Measurements from ENCODE around the gene KLHL17. TPM values are rescaled to one million over a fixed set of nuclear protein-coding genes. Genes with fewer than 3 reads are reported as not detected.

KLHL17 gene
- total and polyA plus RNA-seq, 4 donors, result 0.98 to 5.4 (median 2.1) TPM

- TF ChIP-seq REST (IDR thresholded peaks at IDR 0.05) (no peak), GABPA (IDR thresholded peaks at IDR 0.05 in 1 of 2, conservative IDR thresholded peaks at IDR 0.05 in 1 of 2) (no peak), FOXA2 (IDR thresholded peaks at IDR 0.05) (no peak), RAD21 (IDR thresholded peaks at IDR 0.05) (no peak), FOXA1 (IDR thresholded peaks at IDR 0.05) (no peak)
Observed at GRCh38 chr1:943545-944340, 16.6 kb upstream of the KLHL17 start (continued).

- Histone ChIP-seq H3K27me3 (ENCODE audit: control insufficient read depth in 4 of 4, insufficient read depth in 4 of 4, low read length in 3 of 4) (no peaks in the 10 kb centered on the region), H3K4me1 (ENCODE audit: control insufficient read depth in 4 of 4, insufficient read depth in 4 of 4, low read length in 3 of 4) (peaks cover 15 to 32% (median 21%) of the 10 kb centered on the region in 4 donors), H3K27ac (ENCODE audit: low read depth in 1 of 2, low read length in 2 of 2) (peak overlapping the region; percentile 16 to 54), H3K9me3 (ENCODE audit: control insufficient read depth in 4 of 4, low read length in 3 of 4) (no peaks in the 10 kb centered on the region), H3K36me3 (ENCODE audit: control insufficient read depth in 4 of 4, insufficient read depth in 3 of 4, low read depth in 1 of 4, low read length in 3 of 4) (peaks cover 6 to 45% (median 10%) of the 10 kb centered on the region in 4 donors), H3K9ac (ENCODE audit: low read depth in 1 of 2, low read length in 2 of 2) (no peak overlapping the region), H3K4me3 (ENCODE audit: low read depth in 1 of 3, low read length in 3 of 3) (no peak overlapping the region)
- TF ChIP-seq NR2F2 (IDR thresholded peaks at IDR 0.05) (no peak), RXRA (IDR thresholded peaks at IDR 0.05) (no peak), FOXA1 (IDR thresholded peaks at IDR 0.05) (no peak), GABPA (IDR thresholded peaks at IDR 0.05 in 1 of 2, conservative IDR thresholded peaks at IDR 0.05 in 1 of 2) (no peak), REST (IDR thresholded peaks at IDR 0.05) (no peak), MAX (IDR thresholded peaks at IDR 0.05) (no peak), ATF3 (IDR thresholded peaks at IDR 0.05) (no peak), HNF4G (IDR thresholded peaks at IDR 0.05) (no peak), HNF4A (conservative IDR thresholded peaks at IDR 0.05) (no peak), JUND (IDR thresholded peaks at IDR 0.05) (no peak), FOXA2 (IDR thresholded peaks at IDR 0.05) (no peak), SP1 (IDR thresholded peaks at IDR 0.05) (no peak), TAF1 (conservative IDR thresholded peaks at IDR 0.05) (no peak), CTCF (IDR thresholded peaks at IDR 0.05; ENCODE audit: low read depth, low read length, missing input control) (no peak), RAD21 (IDR thresholded peaks at IDR 0.05) (no peak)
- 82% methylated on average over 28 of the region's 28 CpGs for WGBS
- DNase-seq (ENCODE audit: low spot score), result no peak
Observed at GRCh38 chr1:944341-945325, 15.8 kb upstream of the KLHL17 start.
